SH-SY5Y (cell line): Measurements from ENCODE around the gene HAUS8.

Experiments used
- GATA2 ChIP-seq: IDR thresholded peaks from 2 replicates; pipeline ENCODE4 v1.6.1; 2011; ENCODE audit warnings: mild to moderate bottlenecking, low read depth, low read length
- GATA3 ChIP-seq: IDR thresholded peaks from 2 replicates; pipeline ENCODE4 v1.6.1; 2011; ENCODE audit warnings: low read depth, mild to moderate bottlenecking, low read length, moderate library complexity

HAUS8 gene

DNA sequence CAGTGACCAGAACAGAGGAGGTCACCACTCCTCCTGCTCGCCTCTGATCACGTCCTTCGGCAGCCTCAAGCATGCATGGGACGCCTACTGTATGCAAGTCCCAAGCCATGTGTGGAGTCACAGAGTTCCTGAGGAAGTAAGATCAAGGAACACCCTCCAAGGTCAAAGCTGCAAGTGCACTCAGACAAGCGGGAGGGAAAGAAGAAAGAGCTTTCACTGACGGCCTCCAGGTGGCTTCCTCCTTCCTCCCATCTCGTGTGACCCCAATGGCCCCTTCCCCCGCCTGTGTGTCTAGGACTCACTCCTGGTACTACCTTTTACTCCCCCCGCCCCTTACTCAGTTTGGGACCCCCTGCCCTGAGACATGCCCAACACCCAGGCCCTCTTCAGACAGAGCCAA is 6.1 kb downstream of the HAUS8 start:
- TF ChIP-seq GATA3 (no peak), GATA2 (no peak)

DNA sequence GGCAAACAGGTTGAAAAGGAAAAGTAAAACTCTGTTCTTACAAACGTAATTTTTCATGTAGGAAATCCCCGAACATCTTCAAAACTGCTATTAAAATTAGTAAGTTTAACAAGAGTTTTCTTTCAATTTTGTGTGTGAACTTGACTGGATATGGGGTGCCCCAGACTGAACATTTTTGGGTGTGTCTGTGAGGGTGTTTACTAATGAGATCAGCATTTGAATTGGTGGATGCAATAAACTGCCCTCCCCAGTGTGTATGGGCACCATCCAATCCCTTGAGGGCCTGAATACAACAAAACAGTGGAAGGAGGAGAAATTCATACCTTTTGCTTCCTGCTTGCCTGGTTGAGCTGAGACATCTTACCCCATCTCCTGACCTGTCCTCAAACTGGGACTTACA is 11.8 kb downstream of the HAUS8 start:
- no peak for TF ChIP-seq GATA2

DNA sequence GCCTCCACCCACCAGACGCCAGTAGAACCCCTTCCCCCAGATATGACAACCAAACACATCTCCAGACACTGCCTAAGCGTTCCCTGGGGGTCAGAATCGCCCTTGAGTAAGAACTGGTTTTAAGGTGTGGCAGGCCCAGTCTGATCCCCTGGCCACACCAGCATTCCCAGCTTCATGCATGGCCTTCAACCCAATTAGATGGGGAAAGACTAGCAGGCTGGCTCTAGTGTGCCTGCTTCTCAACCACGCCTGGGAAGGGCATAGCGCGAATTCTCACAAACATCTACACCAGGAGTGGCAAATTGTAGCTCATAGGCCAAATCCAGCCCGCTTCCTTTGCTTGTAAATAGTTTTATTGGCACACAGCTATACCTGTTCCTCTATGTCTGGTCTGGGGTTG is 13.6 kb downstream of the HAUS8 start:
- TF ChIP-seq GATA2, result no peak
- TF ChIP-seq GATA3, result no peak

DNA sequence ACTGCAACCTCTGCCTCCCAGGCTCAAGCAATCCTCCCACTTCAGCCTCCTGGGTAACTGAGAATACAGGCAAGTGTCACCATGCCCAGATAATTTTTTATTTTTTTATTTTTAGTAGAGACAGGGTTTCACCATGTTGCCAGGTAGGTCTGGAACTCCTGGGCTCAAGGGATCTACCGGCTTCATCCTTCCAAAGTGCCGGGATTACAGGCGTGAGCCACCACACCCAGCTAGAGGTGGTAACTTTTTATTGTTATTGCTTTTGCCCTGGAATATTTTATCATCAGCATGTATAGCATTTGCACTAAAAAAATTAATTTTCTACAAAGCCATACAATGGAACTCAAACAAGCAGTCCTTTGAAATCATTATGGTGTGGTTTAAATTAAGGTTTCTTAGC is 14.0 kb downstream of the HAUS8 start:
- TF ChIP-seq GATA2 (no peak), GATA3 (no peak)

DNA sequence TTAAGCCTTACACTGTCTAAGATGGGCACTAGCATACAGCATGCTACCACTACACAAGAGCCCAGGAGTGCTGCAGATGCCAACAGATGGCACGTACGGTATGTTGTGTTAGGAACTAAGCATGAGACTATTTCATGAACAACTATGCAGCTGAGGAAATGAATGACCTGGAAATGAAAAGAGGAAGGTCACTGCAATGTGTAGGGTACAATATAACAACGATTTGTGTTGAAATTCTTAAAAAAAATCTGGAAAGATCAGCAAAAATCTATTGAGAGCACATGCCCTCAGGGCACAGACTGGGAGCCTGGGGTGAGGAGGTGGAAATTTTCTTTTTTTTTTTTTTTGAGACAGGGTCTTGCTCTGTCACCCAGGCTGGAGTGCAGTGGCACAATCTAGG is 14.4 kb downstream of the HAUS8 start:
- no peak for TF ChIP-seq GATA3
- TF ChIP-seq GATA2, result no peak

DNA sequence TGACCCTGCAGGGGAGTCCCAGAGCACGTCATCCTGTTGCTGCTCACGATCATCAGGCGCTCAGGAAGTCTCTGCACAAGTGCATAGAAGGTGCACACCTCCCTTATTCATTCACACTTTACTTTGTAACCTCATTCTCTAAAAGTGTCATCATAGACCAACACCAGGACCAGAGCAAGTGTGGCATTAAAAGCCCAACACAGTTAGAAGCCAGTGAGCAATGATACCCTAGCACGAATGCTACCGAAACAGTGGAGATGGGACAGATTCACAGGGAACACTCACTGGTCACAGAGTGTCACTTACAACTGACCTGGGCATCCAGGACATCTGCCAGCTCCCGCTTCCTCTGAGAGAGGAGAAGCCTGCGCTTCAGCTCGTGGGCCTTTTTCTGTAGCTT is 17.0 kb downstream of the HAUS8 start:
- TF ChIP-seq GATA2 (no peak), GATA3 (no peak)

DNA sequence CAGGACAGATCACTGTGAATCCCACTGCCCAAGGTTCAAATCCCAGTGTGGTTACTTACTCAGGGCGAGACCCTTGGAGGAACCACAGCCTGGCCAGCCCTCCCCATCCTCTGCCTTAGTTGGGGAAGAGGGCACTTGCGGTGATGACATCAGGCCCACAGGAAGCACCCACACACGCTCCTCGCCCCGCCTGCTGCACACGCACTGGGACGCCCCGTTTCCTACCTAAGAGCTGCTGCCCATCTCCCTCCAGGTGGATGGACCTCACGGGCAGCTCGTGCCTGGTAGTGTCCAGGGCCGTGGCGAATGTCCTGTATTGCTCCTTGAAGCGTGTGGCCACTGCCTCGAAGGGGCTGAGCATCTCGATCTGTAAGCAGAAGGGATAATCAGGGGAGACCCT is 19.6 kb downstream of the HAUS8 start:
- TF ChIP-seq GATA2 (no peak), GATA3 (no peak)

DNA sequence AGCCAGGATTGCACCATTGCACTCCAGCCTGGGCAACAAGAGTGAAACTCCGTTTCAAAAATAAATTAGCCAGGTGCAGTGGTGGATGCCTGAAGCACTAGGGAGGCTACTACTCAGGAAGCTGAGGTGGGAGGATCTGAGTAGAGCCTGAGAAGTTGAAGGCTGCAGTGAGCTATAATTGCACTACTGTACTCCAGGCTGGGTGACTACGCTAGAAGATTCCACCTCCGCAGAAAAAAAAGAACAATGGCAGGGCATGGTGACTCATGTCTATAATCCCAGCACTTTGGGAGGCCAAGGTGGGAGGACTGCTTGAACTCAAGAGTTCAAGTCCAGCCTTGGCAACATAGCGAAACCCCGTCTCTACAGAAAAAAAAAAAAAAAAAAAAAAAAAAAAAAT is 20.5 kb downstream of the HAUS8 start:
- TF ChIP-seq GATA3 (no peak), GATA2 (no peak)

DNA sequence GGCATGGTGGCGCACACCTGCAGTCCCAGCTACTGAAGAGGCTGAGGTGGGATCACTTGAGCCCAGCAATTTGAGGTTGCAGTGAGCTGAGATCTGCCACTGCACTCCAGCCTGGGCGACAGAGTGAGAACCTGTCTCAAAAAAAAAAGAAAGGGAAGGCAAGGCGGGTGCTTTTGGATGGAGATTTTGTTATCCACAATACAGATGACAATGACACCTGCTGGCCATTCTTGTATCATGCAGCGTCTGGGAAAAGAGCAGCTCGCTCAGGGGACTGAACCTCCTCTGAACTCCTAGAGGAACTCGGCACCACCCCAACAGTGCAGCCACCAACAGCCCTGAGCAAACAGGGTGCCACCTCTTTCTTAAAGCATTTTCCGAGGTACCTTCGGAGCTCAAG is 22.8 kb downstream of the HAUS8 start:
- TF ChIP-seq GATA2, result no peak
- TF ChIP-seq GATA3, result no peak

DNA sequence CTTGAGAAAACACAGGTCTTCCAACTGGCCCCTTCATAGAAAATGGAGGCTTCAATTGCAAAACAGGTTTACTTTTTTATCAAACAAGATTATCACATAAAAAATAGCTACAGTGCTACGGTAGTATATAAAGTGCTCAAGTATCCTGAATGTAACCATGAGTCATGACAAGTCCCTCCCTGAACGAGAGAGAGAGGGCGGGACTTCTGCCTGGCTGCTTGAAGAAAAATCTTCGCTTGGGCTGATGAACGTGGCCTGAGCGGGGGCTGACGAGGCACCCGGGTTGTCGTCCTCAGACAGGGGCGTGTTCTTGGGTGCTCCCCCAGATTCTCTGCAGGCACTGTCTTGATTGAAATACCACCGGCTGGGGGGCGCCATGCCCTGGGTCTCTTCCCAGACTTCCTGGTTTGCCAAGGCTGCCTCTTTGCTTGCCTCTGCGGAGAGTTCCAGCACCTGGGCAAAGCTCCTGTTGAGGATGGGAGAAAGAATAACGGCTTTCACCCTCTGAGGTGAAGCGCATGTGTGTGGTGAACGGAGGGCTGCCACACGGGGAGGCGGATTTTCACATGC is 25.5 kb downstream of the HAUS8 start:
- no peak for TF ChIP-seq GATA2
- no peak for TF ChIP-seq GATA3

DNA sequence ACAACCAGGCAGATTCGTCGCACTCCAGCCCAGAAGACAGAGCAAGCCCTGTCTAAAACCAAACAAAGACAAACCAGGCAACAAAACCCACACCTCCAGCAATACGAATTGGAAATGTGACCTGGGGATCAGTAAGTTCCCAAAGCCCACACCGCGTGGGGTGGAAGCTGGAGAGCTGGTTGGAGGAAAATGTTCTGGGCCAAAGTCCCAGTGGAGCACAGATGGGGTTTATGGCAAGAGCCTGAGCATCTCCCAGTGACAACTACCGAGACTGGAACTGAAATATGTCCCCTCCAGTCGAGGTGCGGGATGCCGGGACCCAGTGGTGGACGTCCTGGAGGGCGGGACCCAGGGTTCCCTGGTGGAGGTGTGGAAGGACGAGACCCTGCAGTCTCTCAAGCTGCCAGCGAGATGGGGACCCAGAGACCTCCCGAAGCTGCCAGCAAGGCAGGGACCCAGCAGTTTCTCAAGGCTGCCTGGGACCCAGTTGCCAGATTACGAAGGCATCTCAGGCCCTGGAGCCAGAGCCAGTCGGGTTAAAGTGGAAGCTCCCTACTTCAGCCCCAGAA is 26.3 kb downstream of the HAUS8 start:
- no peak for TF ChIP-seq GATA3
- no peak for TF ChIP-seq GATA2

DNA sequence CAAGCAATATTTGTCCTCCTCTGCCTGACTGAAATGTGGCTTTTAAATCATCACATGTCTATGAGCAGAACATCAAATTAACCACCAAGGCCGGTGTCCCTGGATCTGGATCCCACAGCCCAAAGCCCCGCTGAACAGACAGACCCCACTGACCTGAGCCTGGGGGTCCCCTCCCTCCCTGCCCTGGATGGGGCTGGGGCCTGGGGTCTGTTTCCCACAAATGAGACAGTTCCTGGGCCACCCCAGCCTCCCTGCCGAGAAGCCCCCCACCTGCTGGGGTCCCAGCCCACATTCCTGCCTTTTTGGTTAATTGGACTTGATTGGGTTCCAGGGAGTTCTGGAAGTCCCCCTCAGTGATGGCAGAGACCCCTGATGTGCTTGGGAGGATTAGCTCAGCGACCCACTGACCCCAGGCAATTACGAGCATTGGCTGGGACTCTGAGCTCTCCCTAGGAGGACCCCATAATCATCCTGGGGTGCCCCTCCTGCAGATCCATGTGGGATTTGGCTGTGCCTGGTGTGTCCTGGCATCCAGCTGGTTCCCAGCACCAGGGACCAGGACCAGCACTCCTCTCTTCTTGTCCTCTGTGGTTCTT is 29.2 kb downstream of the HAUS8 start:
- TF ChIP-seq GATA2 (no peak), GATA3 (no peak)

DNA sequence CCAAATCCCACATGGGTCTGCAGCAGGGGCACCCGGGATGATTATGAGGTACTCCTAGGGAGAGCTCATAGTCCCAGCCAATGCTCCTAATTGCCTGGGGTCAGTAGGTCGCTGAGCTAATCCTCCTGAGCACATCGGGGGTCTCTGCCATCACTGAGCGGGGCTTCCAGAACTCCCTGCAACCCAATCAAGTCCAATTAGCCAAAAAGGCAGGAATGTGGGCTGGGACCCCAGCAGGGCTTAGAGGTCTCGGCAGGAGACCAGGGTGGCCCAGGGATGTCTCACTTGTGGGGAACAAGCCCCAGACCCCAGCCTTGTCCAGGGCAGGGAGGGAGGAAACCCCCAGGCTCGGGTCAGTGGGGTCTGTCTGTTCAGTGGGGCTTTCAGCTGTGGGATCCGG is 31.5 kb downstream of the HAUS8 start:
- no peak for TF ChIP-seq GATA2
- no peak for TF ChIP-seq GATA3

DNA sequence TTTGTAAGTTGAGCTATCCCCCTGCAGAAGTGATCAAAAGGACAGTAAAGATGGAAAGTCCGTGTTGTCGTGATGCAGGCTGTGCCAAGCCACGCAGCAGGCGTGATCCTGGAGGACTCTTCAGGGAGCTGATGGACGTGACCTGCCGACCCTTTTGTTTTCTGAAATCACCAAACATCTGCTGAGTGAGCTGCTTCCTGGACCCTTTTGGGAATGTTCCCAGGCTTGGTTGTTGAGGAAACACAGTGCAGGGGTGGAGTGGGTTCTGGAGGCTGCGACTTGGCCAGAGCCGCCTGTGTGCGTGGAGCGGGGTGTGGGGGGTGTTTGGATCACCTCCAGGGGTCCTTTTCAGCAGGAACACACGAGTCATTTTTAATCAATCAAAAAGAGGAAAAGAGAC is 33.3 kb downstream of the HAUS8 start:
- TF ChIP-seq GATA3 (no peak), GATA2 (no peak)

DNA sequence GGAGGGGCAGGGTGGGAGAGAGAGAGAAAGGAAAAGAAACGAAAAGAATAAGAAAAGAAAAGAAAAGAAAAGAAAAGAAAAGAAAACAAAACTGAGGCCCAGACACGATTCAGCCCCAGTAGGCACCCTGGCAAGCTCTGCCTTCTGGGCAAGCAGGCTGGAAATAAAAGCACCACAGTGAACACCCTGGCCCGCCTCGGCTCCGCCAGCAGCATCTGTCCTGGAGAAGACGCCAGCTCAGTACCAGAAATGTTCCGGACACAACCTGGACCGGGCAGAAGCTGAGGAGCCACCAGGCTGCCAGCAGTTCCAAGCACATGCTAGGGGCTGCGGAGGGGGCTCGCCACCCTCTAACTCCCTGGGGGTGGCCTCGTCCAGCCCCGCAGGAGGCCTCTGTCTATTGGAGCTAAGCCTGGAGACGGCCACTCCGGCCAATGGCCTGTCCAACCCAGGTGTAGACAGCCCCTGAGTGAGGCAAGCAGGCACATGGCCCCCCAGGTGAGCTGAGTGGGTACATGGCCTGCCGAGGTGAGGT is 37.2 kb downstream of the HAUS8 start:
- TF ChIP-seq GATA3 (no peak), GATA2 (no peak)

DNA sequence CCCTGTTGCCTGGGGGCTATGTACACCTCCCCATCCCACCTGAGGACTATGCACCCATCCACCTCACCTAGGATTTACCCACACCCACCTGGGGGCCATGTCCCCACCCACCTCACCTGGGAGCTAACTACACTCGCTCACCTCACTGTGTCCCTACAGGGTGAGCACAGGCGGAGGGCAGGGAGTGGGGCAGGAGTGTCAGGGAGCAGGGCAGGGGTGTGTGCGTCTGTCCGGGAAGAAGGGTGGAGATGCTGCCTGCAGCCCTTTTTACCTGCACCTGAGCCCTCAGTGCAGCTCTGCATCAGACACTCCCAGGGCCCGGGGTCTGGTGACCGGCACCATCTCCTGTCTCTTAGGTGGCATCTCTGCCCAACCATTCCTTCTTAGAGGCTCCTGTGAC is 38.1 kb downstream of the HAUS8 start:
- no peak for TF ChIP-seq GATA3
- no peak for TF ChIP-seq GATA2
